GM19372 (cell line): ENCODE data around the gene ZMYND11.
"Not testable (repeated sequence)": the region's sequence is repeated elsewhere in the genome, so short reads cannot be mapped to it uniquely, and the experiment has no call there.

ENCODE experiments used
- ATAC-seq: cut with Tn5 transposase; IDR thresholded peaks from one replicate; pipeline ENCODE4 v1.9.1; 2021; ENCODE audit warnings: mild to moderate bottlenecking, low read depth, moderate library complexity; ENCODE audit not compliant: unreplicated experiment

The ZMYND11 gene

DNA sequence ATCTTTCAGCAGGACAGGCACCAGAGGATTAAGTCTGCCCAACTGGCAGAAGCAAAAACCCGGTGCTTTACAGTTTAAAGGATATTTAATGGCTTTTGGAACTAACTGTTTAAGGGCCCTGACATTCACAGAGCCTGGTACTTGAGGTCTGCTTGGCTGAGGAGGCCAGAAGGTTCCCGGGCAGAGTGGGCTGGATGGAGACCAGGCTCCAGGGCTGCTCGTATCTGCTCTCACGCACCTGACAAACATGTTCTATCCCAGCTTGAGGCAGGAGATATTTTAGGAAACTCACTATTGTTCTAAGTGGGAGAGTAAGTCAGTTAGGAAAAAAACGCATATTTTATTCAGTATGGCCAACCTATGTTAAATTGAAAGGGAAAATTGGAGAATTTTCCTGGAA lies 143.5 kb downstream of the ZMYND11 start:
- ATAC-seq: no peak

DNA sequence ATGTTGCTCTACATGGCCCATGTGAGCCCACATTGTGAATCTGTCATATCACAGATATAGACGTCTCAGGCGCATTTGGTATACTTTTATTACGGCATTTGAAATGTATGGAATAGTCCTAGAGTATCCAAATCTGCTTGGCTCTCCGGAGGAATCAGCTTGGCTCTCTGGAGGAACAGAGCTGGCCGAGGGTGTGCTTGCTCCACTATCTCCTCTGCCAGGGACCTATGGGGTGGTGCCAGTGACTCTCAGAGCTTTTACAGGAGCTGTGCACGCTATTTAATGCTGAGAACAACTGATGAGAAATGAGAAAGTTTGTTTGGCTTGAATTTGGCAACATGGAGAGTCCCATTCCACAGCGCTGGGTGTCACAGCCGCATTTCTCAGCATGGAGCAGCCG lies 144.0 kb downstream of the ZMYND11 start:
- no peak for ATAC-seq

- no peak for ATAC-seq
These were observed 144.4 kb downstream of the ZMYND11 start for GRCh38 chr10:279655-280054.

DNA sequence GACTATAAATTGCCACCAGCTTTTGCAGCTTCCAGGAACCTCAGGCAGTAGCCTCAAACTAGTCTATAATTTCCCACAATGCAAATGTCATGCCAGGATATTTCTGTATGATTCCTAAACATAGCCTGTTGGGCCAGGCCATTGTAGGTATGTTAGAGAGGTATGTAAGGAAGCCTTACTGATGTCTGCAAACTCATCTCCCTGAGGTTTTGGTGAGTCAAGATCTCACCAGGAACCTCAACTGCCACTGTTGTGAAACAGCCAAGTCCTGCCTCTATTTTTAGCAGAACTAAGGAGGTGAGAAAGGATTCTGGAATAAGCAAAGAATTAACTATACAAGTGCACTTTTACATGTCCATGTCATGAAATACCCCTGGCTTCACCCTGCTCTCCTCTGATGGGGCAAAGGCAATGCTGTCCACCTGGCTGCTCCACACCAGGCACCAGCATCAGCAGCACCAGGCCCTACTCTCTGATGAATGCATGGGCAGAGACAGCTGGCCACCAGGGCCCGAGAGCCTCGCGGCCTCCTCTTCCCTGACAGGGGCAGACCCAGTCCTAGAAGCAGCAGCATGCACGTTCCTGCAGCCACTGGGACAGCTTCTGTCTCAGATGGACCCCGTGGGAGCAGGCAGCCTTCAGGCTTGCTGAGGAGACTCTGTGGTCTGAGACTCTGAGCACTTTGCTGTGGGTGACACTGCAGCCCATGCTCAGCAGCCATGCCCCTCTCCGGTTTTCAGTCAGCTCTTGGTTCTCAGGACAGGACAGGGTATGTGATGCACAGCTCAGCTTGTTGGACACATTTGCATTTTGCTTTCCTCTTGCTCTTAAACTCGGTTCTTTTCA lies 147.3 kb downstream of the ZMYND11 start:
- ATAC-seq: no peak

DNA sequence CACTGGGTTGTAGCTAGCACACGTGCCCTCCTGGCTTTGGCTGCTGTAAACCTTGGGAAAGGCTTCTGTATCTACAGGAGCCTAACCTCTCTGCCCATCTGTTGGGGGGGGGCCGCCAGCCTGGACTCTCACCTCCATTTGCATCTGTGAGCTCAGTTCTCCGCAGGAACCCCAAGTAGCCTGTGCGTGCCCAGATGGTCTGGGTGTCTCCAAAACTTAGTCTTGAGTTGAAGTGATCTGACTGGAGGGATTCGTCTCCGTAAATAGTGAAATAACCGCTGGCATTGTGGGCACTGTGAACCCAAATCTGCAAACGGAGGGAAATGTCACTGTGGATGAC lies 147.9 kb downstream of the ZMYND11 start:
- no peak for ATAC-seq

- peak; percentile 74 for ATAC-seq
These were observed 148.7 kb downstream of the ZMYND11 start for GRCh38 chr10:283916-284356.

DNA sequence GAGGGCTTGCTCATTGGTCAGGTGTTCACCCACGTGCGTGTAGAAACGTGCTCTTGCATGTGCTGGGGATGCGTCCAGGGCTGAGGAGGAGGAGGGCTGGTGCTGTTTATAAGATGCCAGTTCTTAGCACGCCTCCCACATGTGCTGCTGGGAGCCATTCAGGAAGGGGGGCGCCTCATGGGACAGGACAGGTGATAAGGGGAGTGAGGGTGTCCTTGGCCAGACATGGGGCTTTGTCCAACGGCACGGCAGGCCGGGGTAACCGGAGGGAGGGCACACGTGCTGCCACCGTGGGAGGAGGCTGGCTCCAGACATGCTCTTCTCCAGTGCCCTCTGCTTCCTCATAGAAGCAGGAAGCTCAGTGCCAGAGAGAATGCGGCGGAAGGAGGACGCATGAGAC lies 150.0 kb downstream of the ZMYND11 start:
- no peak for ATAC-seq

- ATAC-seq: no peak
These were observed 151.9 kb downstream of the ZMYND11 start for GRCh38 chr10:287026-287709.

DNA sequence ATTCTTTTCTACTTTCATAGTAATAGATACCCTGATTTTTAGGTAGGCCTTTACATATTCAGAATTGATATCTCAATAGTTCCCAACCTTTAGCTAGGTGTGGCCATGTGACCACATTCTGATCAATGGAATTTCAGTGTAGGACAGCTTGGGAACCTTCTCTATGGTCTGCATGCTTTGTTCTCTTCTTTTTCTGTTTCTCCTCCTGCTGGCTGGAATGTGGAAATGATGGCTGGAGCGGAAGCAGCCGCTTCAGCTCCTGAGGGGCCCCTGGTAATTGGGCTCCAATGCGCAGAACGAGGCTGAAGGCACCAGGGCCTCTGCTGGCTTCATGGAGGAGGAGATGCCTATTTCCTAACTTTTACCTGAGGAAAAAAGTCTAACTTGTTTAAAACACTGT lies 152.6 kb downstream of the ZMYND11 start:
- no peak for ATAC-seq

- ATAC-seq: no peak
These were observed 153.3 kb downstream of the ZMYND11 start for GRCh38 chr10:288316-289200.

GRCh38 chr10:289581-289980 lies 154.3 kb downstream of the ZMYND11 start:
- no peak for ATAC-seq

- no peak for ATAC-seq
These were observed 154.9 kb downstream of the ZMYND11 start for GRCh38 chr10:290026-290725.

DNA sequence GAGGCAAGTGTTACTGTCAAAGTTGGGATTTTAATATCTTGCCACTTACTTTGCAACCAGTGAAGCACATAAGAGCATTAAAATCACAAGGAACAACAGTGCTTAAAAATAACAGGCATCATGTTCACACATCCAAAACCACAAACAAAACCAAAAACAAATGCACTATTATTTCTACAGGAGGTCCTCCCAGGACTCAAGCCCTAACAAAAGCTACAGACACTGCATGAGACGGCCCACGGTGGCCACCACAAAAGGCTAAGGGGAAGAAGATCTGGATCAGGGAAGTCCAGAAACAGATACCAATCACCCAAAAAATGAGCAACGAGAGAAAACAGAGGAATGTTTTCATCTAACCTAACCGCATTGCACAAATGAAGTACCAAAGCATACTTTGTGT lies 158.4 kb downstream of the ZMYND11 start:
- no peak for ATAC-seq

GRCh38 chr10:297567-297966 lies 162.3 kb downstream of the ZMYND11 start:
- no peak for ATAC-seq

- ATAC-seq: no peak
These were observed 162.8 kb downstream of the ZMYND11 start for GRCh38 chr10:298033-298432.

GRCh38 chr10:299512-299911 lies 164.3 kb downstream of the ZMYND11 start:
- ATAC-seq: no peak

DNA sequence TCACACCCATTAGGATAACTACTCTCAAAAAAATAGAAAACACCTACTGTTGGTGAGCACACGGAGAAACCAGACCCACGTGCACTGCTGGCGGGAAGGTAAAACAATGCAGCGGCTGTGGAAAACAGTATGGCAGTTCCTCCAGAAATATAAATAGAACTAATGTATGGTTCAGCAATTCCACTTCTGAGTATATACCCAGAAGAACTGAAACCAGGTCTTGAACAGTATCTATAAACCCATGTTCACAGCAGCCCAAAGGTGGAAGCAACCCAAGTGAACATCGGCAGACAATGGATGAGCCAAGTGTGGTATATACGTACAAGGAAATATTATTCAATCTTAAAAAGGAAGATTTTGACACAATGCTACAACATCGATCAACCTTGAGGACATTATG lies 164.7 kb downstream of the ZMYND11 start:
- no peak for ATAC-seq

GRCh38 chr10:300580-300979 lies 165.3 kb downstream of the ZMYND11 start:
- not testable (repeated sequence) for ATAC-seq

GRCh38 chr10:301536-301935 lies 166.3 kb downstream of the ZMYND11 start:
- ATAC-seq: no peak
